Measurements from ENCODE around the gene NQO2.

The NQO2 gene

GRCh38 chr6:2976571-2977085 is 23.1 kb upstream of the NQO2 start:
- TF ChIP-seq SIN3A (IDR thresholded peaks at IDR 0.05; ENCODE audit: borderline replicate concordance, insufficient read depth, low read length) (no peak), TAF1 (IDR thresholded peaks at IDR 0.05; ENCODE audit: borderline replicate concordance, insufficient read depth, low read length) (no peak), POLR2AphosphoS5 (IDR thresholded peaks at IDR 0.05; ENCODE audit: low read depth, low read length) (no peak), FOXP2 (optimal IDR thresholded peaks at IDR 0.05; ENCODE audit: borderline replicate concordance, extremely low read depth, extremely low read length, insufficient read depth) (no peak)
- TF ChIP-seq, protein P1, sequence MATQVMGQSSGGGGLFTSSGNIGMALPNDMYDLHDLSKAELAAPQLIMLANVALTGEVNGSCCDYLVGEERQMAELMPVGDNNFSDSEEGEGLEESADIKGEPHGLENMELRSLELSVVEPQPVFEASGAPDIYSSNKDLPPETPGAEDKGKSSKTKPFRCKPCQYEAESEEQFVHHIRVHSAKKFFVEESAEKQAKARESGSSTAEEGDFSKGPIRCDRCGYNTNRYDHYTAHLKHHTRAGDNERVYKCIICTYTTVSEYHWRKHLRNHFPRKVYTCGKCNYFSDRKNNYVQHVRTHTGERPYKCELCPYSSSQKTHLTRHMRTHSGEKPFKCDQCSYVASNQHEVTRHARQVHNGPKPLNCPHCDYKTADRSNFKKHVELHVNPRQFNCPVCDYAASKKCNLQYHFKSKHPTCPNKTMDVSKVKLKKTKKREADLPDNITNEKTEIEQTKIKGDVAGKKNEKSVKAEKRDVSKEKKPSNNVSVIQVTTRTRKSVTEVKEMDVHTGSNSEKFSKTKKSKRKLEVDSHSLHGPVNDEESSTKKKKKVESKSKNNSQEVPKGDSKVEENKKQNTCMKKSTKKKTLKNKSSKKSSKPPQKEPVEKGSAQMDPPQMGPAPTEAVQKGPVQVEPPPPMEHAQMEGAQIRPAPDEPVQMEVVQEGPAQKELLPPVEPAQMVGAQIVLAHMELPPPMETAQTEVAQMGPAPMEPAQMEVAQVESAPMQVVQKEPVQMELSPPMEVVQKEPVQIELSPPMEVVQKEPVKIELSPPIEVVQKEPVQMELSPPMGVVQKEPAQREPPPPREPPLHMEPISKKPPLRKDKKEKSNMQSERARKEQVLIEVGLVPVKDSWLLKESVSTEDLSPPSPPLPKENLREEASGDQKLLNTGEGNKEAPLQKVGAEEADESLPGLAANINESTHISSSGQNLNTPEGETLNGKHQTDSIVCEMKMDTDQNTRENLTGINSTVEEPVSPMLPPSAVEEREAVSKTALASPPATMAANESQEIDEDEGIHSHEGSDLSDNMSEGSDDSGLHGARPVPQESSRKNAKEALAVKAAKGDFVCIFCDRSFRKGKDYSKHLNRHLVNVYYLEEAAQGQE (IDR thresholded peaks at IDR 0.05; ENCODE audit: insufficient read depth in 1 of 2, low read depth in 2 of 2, low read length in 2 of 2): no peak

GRCh38 chr6:2977290-2977689 is 22.4 kb upstream of the NQO2 start:
- no peak for TF ChIP-seq TAF1 (IDR thresholded peaks at IDR 0.05; ENCODE audit: borderline replicate concordance, insufficient read depth, low read length)
- TF ChIP-seq, protein P1 (IDR thresholded peaks at IDR 0.05; ENCODE audit: insufficient read depth in 1 of 2, low read depth in 2 of 2, low read length in 2 of 2): no peak
- TF ChIP-seq POLR2AphosphoS5 (IDR thresholded peaks at IDR 0.05; ENCODE audit: low read depth, low read length): no peak

DNA sequence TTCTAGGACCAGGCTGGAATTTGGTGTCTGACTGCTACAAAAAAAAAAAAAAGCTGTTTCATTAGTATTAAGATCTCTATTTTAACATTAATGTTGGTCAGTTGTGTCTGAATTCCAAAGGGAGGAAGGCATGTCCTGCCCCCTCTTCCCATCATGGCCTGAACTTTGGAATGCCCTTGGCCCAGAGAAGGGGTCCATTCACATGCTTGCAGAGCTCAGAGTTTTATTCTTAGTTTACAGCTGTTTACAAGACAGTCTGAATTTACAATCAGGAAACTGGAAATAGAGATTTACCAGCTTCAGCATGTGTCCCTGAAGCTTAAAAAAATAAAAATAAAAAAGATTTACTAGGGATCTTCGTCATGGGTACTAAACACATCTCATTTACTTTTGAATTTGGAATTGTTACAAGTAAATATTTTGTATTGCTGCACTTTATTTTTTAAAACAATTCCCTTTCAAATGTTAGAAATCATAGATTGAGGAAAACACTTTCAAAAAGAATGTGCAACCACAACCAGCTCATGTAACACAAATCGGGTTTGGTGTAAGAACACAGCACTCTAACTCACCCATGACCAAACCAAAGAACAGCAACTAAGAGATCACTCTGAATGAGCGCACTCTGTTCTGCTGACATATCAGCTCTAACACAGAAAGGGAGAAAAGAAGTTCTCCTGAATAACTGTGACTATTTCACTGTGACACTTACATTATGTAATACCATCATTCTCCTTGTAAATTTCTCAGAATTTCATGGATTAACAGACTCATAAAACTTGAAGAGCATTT is 21.7 kb upstream of the NQO2 start:
- TF ChIP-seq TAF1 (IDR thresholded peaks at IDR 0.05; ENCODE audit: borderline replicate concordance, insufficient read depth, low read length): no peak
- no peak for TF ChIP-seq POLR2AphosphoS5 (IDR thresholded peaks at IDR 0.05; ENCODE audit: low read depth, low read length)
- TF ChIP-seq FOXP2 (optimal IDR thresholded peaks at IDR 0.05; ENCODE audit: borderline replicate concordance, extremely low read depth, extremely low read length, insufficient read depth): no peak
- TF ChIP-seq, protein P1 (IDR thresholded peaks at IDR 0.05; ENCODE audit: insufficient read depth in 1 of 2, low read depth in 2 of 2, low read length in 2 of 2): no peak
- no peak for TF ChIP-seq SIN3A (IDR thresholded peaks at IDR 0.05; ENCODE audit: borderline replicate concordance, insufficient read depth, low read length)

DNA sequence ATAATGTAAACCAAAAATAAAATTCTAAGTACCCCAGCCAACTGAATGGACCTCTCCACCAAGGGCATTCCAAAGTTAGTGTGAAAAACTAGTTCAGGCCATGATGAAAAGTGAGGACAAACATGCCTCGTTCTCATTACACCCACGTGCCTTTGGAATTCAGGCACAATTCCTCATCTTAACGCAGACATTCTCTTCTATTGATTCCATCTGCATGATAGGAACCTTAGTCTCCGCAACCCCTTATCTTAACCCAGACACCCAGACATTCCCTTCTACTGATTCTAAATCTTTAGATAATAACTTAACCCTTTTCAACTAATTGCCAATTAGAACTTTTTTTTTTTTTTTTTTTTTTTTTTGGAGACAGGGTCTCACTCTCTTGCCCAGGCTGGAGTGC is 20.8 kb upstream of the NQO2 start:
- TF ChIP-seq TAF1 (IDR thresholded peaks at IDR 0.05; ENCODE audit: borderline replicate concordance, insufficient read depth, low read length) (no peak), POLR2AphosphoS5 (IDR thresholded peaks at IDR 0.05; ENCODE audit: low read depth, low read length) (no peak), FOXP2 (optimal IDR thresholded peaks at IDR 0.05; ENCODE audit: borderline replicate concordance, extremely low read depth, extremely low read length, insufficient read depth) (no peak), SIN3A (IDR thresholded peaks at IDR 0.05; ENCODE audit: borderline replicate concordance, insufficient read depth, low read length) (no peak)
- TF ChIP-seq, protein P1 (IDR thresholded peaks at IDR 0.05; ENCODE audit: insufficient read depth in 1 of 2, low read depth in 2 of 2, low read length in 2 of 2): no peak

Data from PFSK-1 (cell line).